ENCODE results near the gene LAMA4.

DNA sequence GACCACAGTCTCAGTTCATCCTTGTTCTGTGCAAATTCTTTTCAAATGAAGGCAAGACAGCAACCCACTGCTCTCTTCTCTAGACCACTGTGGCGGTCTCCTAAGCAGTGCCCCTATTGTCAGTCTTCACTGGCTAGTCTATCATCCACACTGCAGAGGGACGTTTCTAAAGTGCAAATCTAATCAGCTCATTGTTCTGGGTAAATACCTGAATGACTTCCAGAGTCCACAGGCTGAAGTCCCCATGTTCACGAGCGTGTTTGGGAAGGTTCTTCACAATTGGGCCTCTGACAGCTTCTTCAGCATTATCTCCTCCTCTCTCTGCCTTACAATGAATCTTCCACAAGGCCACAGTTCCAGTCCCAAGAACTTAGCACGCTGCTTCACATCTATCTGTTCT is 73.2 kb downstream of the LAMA4 start:
- TF ChIP-seq, protein P1, sequence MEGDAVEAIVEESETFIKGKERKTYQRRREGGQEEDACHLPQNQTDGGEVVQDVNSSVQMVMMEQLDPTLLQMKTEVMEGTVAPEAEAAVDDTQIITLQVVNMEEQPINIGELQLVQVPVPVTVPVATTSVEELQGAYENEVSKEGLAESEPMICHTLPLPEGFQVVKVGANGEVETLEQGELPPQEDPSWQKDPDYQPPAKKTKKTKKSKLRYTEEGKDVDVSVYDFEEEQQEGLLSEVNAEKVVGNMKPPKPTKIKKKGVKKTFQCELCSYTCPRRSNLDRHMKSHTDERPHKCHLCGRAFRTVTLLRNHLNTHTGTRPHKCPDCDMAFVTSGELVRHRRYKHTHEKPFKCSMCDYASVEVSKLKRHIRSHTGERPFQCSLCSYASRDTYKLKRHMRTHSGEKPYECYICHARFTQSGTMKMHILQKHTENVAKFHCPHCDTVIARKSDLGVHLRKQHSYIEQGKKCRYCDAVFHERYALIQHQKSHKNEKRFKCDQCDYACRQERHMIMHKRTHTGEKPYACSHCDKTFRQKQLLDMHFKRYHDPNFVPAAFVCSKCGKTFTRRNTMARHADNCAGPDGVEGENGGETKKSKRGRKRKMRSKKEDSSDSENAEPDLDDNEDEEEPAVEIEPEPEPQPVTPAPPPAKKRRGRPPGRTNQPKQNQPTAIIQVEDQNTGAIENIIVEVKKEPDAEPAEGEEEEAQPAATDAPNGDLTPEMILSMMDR (IDR thresholded peaks at IDR 0.05) = no peak
- TF ChIP-seq POLR2A (IDR thresholded peaks at IDR 0.05) = no peak
